ENCODE measurements around the gene PTHLH.

GRCh38 chr12:27952510-27952909 lies 20.0 kb downstream of the PTHLH start:
- TF ChIP-seq EP300 (IDR thresholded peaks at IDR 0.05) (no peak), POLR2A (IDR thresholded peaks at IDR 0.05; ENCODE audit: low read depth) (no peak)
